Prostate gland (tissue), 2 donors: ENCODE results near the gene GP2. TPM values are rescaled to one million over a fixed set of nuclear protein-coding genes. Genes with fewer than 3 reads are reported as not detected.
A peak's percentile ranks its signal among the peaks of the same experiment; 100 is the strongest.

Source experiments
- DNase-seq: peaks from one replicate; pipeline ENCODE4 v3.0.0-alpha.2; 2019; ENCODE audit warnings: low spot score
- H3K27ac ChIP-seq, 2 donors: fragments of 200-600 bp; sonication (generic); 2 replicates each; pipeline ENCODE4 v1.5.1; 2017 to 2019
- H3K27me3 ChIP-seq: fragments of 200-600 bp; sonication (generic); replicated peaks from 2 replicates; pipeline ENCODE4 v1.5.1; 2019; ENCODE audit not compliant: insufficient read depth
- H3K36me3 ChIP-seq, 2 donors: fragments of 200-600 bp; sonication (generic); 1 replicate in 1 of 2; 2 replicates in 1 of 2; pipeline versions ENCODE4 v1.5.1 to v1.8.1; 2017 to 2019
- H3K4me1 ChIP-seq: fragments of 200-600 bp; sonication (generic); replicated peaks from 2 replicates; pipeline ENCODE4 v1.5.1; 2019
- H3K4me3 ChIP-seq, 2 donors: fragments of 200-600 bp; sonication (generic); 2 replicates each; pipeline ENCODE4 v1.5.1; 2017 to 2019
- H3K9me3 ChIP-seq: fragments of 200-600 bp; sonication (generic); 2 replicates; pipeline ENCODE4 v1.5.1; 2017
- POLR2A ChIP-seq: fragments of 450-650 bp; IDR thresholded peaks from one replicate; pipeline ENCODE4 v1.6.1; 2016; ENCODE audit warnings: antibody characterized with exemption, mild to moderate bottlenecking
- POLR2AphosphoS5 ChIP-seq: sonication (generic); formaldehyde crosslinking; IDR thresholded peaks from one replicate; pipeline ENCODE4 v1.6.1; 2017; ENCODE audit warnings: antibody characterized with exemption
- whole genome bisulfite sequencing: methylation state at CpG from one replicate; pipeline ENCODE4 v1.1.5; 2018; 5-methylcytosine and 5-hydroxymethylcytosine counted together
- intact Hi-C: fragments of 100-400 bp; cut with DNase I; formaldehyde crosslinking; loops from one replicate; pipeline ENCODE4 v1.14.2; 2022
- total RNA-seq, 2 donors: library from RNA; depleted of rRNA; stranded (reverse); fragments of >200 nt; gene quantifications; one replicate each; pipeline ENCODE4 v1.1.0, GENCODE V29; 2016
- TF ChIP-seq, protein P1 (sequence below), 4 experiments: fragments of 200-600 bp in 2 of 4; fragments of 450-650 bp in 2 of 4; sonication (generic) in 2 of 4; IDR thresholded peaks; 1 replicate in 3 of 4; 2 replicates in 1 of 4; pipeline ENCODE4 v1.5.1; 2016 to 2019; ENCODE audit warnings: antibody characterized with exemption in 4 of 4, mild to moderate bottlenecking in 2 of 4, moderate library complexity in 2 of 4

The GP2 gene
- total RNA-seq, 2 donors from 2014 or later, result 29.8 to 971 TPM

DNA sequence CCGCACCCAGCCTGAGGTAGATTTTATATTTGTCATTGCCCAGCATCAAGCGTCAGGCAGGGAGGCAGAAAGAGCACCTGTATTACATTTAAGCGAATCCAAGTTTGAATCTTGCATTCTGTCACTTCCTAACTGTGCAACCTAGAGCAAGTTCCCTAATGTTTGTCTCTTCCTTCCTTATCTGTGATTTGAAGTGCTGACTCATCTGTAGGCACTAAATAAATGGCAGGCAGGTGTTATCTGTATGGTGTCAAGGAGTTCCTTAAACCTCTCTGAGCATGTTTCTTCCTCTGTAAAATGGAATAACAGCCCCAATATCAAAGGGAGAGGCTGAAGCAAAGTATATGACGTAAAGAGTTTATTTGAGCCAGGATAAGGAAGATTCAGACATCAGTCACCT, 24.3 kb downstream of the GP2 start:
- Histone ChIP-seq H3K27ac (no peak overlapping the region), H3K4me1 (no peaks in the 10 kb centered on the region), H3K36me3 (no peaks in the 10 kb centered on the region), H3K9me3 (no peaks in the 10 kb centered on the region), H3K27me3 (no peaks in the 10 kb centered on the region), H3K4me3 (no peak overlapping the region)
- intact Hi-C loops, result loop anchor here (5.0 kb wide), 1 partner anchor 396 kb away; no protein-coding TSS in a partner anchor
- WGBS, result 62% methylated on average over 4 of the region's 4 CpGs
- no peak for DNase-seq
- TF ChIP-seq, protein P1, sequence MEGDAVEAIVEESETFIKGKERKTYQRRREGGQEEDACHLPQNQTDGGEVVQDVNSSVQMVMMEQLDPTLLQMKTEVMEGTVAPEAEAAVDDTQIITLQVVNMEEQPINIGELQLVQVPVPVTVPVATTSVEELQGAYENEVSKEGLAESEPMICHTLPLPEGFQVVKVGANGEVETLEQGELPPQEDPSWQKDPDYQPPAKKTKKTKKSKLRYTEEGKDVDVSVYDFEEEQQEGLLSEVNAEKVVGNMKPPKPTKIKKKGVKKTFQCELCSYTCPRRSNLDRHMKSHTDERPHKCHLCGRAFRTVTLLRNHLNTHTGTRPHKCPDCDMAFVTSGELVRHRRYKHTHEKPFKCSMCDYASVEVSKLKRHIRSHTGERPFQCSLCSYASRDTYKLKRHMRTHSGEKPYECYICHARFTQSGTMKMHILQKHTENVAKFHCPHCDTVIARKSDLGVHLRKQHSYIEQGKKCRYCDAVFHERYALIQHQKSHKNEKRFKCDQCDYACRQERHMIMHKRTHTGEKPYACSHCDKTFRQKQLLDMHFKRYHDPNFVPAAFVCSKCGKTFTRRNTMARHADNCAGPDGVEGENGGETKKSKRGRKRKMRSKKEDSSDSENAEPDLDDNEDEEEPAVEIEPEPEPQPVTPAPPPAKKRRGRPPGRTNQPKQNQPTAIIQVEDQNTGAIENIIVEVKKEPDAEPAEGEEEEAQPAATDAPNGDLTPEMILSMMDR (IDR thresholded peaks at IDR 0.05), result no peak
- TF ChIP-seq POLR2AphosphoS5, result peak; percentile 15
- TF ChIP-seq POLR2A, result no peak

DNA sequence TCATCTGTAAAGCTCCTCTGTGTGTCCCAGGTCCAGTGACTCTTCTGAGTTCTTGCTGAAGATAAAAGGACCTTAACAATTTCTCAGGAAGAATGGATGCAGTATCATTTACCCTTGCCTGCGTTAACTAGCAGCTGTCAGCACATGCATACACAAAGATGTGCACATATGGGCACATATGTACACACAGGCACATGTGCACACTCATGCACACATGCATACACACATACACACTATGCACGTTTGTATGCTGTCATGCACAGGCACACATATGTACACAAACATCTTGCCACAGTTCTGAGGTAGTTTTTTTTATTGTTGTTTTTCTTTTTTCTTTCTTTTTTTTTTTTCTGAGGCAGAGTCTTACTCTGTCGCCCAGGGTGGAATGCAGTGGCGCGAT, 24.9 kb downstream of the GP2 start:
- H3K4me3 ChIP-seq, result no peak overlapping the region
- DNase-seq, result no peak
- no peaks in the 10 kb centered on the region for H3K36me3 ChIP-seq
- intact Hi-C loops, result loop anchor here (5.0 kb wide), 1 partner anchor 395 kb away; no protein-coding TSS in a partner anchor
- WGBS, result 70% methylated on average over 5 of the region's 5 CpGs
- no peaks in the 10 kb centered on the region for H3K4me1 ChIP-seq
- TF ChIP-seq POLR2A, result no peak
- TF ChIP-seq, protein P1 (IDR thresholded peaks at IDR 0.05), result no peak
- TF ChIP-seq POLR2AphosphoS5, result no peak
- H3K27ac ChIP-seq, result no peak overlapping the region
- no peaks in the 10 kb centered on the region for H3K27me3 ChIP-seq
- H3K9me3 ChIP-seq, result no peaks in the 10 kb centered on the region

DNA sequence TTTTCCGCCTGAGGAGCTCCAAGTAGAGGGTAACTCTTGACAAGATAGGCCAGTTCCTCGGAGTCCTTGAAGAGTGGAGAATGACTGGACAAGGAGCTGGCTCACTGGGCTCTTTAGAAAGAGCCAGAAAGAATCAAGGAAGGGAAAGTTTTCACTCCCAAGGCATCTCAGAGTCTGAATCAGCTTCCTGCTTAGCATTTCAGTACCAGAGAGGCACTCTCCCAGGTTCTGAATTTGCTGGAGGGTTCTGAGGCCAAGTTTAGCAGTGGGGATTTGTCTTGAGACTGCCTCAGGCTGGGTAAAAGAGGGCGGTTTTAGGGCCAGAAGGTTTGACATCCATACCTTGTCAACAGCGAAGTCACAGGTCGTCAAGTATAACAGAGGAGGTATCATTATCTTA, 25.5 kb downstream of the GP2 start:
- Histone ChIP-seq H3K27me3 (no peaks in the 10 kb centered on the region), H3K27ac (no peak overlapping the region), H3K36me3 (no peaks in the 10 kb centered on the region), H3K4me3 (no peak overlapping the region), H3K9me3 (no peaks in the 10 kb centered on the region), H3K4me1 (no peaks in the 10 kb centered on the region)
- intact Hi-C loops, result loop anchor here (5.0 kb wide), 1 partner anchor 395 kb away; no protein-coding TSS in a partner anchor
- 63% methylated on average over 5 of the region's 5 CpGs for WGBS
- DNase-seq, result no peak
- TF ChIP-seq, protein P1 (IDR thresholded peaks at IDR 0.05), result no peak
- TF ChIP-seq POLR2AphosphoS5 (no peak), POLR2A (no peak)

DNA sequence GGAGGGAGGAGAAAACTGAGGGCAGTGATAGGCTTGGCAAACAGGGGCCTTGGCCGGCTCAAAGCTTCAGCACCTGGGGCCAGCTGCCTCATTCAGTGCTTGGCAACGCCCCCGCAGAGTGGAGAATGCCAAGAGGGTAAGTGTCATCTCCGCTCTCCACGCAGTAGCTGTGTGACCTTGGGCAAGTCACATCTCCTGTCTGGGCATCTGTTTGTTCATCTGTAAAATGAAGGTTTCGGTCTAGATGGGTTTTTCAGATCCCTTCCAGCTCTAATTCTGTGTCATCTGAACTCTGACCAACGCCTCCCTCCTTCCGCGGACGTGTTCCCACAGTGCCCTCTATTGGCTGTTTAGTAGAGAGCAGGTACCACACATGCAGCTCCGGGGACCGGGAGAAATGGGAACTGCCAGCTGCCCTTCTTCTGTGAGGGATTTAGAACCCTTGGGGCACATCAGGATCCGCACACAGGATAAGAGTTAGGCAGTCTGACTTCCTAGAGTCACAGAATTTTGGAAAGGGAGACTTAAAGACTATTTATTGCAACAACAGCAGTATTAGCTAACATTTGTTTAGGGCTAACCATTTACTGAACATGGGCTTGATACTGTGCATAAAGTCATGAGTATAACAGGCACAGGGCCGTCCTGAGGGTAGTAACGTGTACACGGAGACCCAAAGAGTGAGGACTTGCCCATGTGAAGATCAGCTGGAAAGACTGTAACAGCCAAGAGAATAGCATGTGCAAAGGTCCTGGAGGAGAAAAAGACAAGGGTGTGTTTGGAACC, 26.8 kb downstream of the GP2 start:
- peak; percentile 47 for DNase-seq

More for the DNA sequence above, 26.8 kb downstream of the GP2 start:
- H3K4me3 ChIP-seq, result no peak overlapping the region
- intact Hi-C loops, result loop anchor here (5.0 kb wide), 1 partner anchor 393 kb away; no protein-coding TSS in a partner anchor
- WGBS, result 19% methylated on average over 16 of the region's 16 CpGs
- no peaks in the 10 kb centered on the region for H3K27me3 ChIP-seq
- TF ChIP-seq POLR2A (no peak), POLR2AphosphoS5 (no peak)
- TF ChIP-seq, protein P1 (IDR thresholded peaks at IDR 0.05), result peak; percentile 31 to 68 (median 60)
- H3K9me3 ChIP-seq, result no peaks in the 10 kb centered on the region
- no peaks in the 10 kb centered on the region for H3K4me1 ChIP-seq
- H3K27ac ChIP-seq, result no peak overlapping the region
- no peaks in the 10 kb centered on the region for H3K36me3 ChIP-seq
